ENCODE data around the gene TMEM181.
"Not testable (repeated sequence)": the region's sequence is repeated elsewhere in the genome, so short reads cannot be mapped to it uniquely, and the experiment has no call there.

GRCh38 chr6:158672119-158672518 lies 112.2 kb downstream of the TMEM181 start:
- TF ChIP-seq ZNF274 (IDR thresholded peaks at IDR 0.05; ENCODE audit: low read depth, low read length); YY1 (IDR thresholded peaks at IDR 0.05; ENCODE audit: insufficient read depth, insufficient read length): not testable (repeated sequence)

All from NT2/D1 (cell line).